ENCODE measurements around the gene ROBO4.

The ROBO4 gene

GRCh38 chr11:124880958-124881357 lies 16.7 kb downstream of the ROBO4 start:
- no peak for TF ChIP-seq CTCF (IDR thresholded peaks at IDR 0.05; ENCODE audit: low read depth, low read length, poor library complexity, severe bottlenecking)
- no peak for TF ChIP-seq EZH2phosphoT487 (IDR thresholded peaks at IDR 0.05; ENCODE audit: borderline replicate concordance, low read length)
- H3K4me1 ChIP-seq (ENCODE audit: control insufficient read depth, low read length), result peaks cover 12% of the 10 kb centered on the region
- no peak overlapping the region for H3K27ac ChIP-seq (ENCODE audit: low read depth, low read length)
- no peaks in the 10 kb centered on the region for H3K79me2 ChIP-seq (ENCODE audit: control insufficient read depth, low read length)
- H3K4me3 ChIP-seq (ENCODE audit: low read length), result no peak overlapping the region
- H3K27me3 ChIP-seq (ENCODE audit: control insufficient read depth, low read length), result peaks cover 18% of the 10 kb centered on the region
- H3K4me2 ChIP-seq (ENCODE audit: low read length), result no peak overlapping the region
- H3K9me3 ChIP-seq (ENCODE audit: control insufficient read depth, insufficient read depth, low read length), result no peaks in the 10 kb centered on the region
- H3F3A ChIP-seq (ENCODE audit: control insufficient read depth, insufficient read depth), result no peaks in the 10 kb centered on the region
- H4K20me1 ChIP-seq (ENCODE audit: control insufficient read depth, insufficient read depth, low read depth, low read length), result no peaks in the 10 kb centered on the region
- H3K9me2 ChIP-seq (replicated peaks; ENCODE audit: control insufficient read depth, low read length), result no peaks in the 10 kb centered on the region
- H3K36me3 ChIP-seq (ENCODE audit: control insufficient read depth, low read length), result no peaks in the 10 kb centered on the region

- peaks cover 25% of the 10 kb centered on the region for H3K27me3 ChIP-seq (ENCODE audit: control insufficient read depth, low read length)
- no peaks in the 10 kb centered on the region for H4K20me1 ChIP-seq (ENCODE audit: control insufficient read depth, insufficient read depth, low read depth, low read length)
- no peak overlapping the region for H3K4me3 ChIP-seq (ENCODE audit: low read length)
- H3K4me1 ChIP-seq (ENCODE audit: control insufficient read depth, low read length), result peaks cover 15% of the 10 kb centered on the region
- no peak overlapping the region for H3K27ac ChIP-seq (ENCODE audit: low read depth, low read length)
- H3K9me2 ChIP-seq (replicated peaks; ENCODE audit: control insufficient read depth, low read length), result no peaks in the 10 kb centered on the region
- no peaks in the 10 kb centered on the region for H3K9me3 ChIP-seq (ENCODE audit: control insufficient read depth, insufficient read depth, low read length)
- H3K36me3 ChIP-seq (ENCODE audit: control insufficient read depth, low read length), result no peaks in the 10 kb centered on the region
- no peaks in the 10 kb centered on the region for H3K79me2 ChIP-seq (ENCODE audit: control insufficient read depth, low read length)
- TF ChIP-seq EZH2phosphoT487 (IDR thresholded peaks at IDR 0.05; ENCODE audit: borderline replicate concordance, low read length) (no peak), CTCF (IDR thresholded peaks at IDR 0.05; ENCODE audit: low read depth, low read length, poor library complexity, severe bottlenecking) (no peak)
- H3K4me2 ChIP-seq (ENCODE audit: low read length), result no peak overlapping the region
- no peaks in the 10 kb centered on the region for H3F3A ChIP-seq (ENCODE audit: control insufficient read depth, insufficient read depth)
Measured at GRCh38 chr11:124880290-124880611, 17.4 kb downstream of the ROBO4 start.

- no peaks in the 10 kb centered on the region for H3K79me2 ChIP-seq (ENCODE audit: control insufficient read depth, low read length)
- H3K9me3 ChIP-seq (ENCODE audit: control insufficient read depth, insufficient read depth, low read length), result no peaks in the 10 kb centered on the region
- H3F3A ChIP-seq (ENCODE audit: control insufficient read depth, insufficient read depth), result no peaks in the 10 kb centered on the region
- TF ChIP-seq EZH2phosphoT487 (IDR thresholded peaks at IDR 0.05; ENCODE audit: borderline replicate concordance, low read length) (no peak), CTCF (IDR thresholded peaks at IDR 0.05; ENCODE audit: low read depth, low read length, poor library complexity, severe bottlenecking) (no peak)
- no peak overlapping the region for H3K4me2 ChIP-seq (ENCODE audit: low read length)
- peaks cover 25% of the 10 kb centered on the region for H3K27me3 ChIP-seq (ENCODE audit: control insufficient read depth, low read length)
- H4K20me1 ChIP-seq (ENCODE audit: control insufficient read depth, insufficient read depth, low read depth, low read length), result no peaks in the 10 kb centered on the region
- no peak overlapping the region for H3K27ac ChIP-seq (ENCODE audit: low read depth, low read length)
- H3K9me2 ChIP-seq (replicated peaks; ENCODE audit: control insufficient read depth, low read length), result no peaks in the 10 kb centered on the region
- H3K4me1 ChIP-seq (ENCODE audit: control insufficient read depth, low read length), result peaks cover 15% of the 10 kb centered on the region
- no peaks in the 10 kb centered on the region for H3K36me3 ChIP-seq (ENCODE audit: control insufficient read depth, low read length)
- no peak overlapping the region for H3K4me3 ChIP-seq (ENCODE audit: low read length)
Measured at GRCh38 chr11:124879493-124880289, 18.0 kb downstream of the ROBO4 start.
